Loucy (cell line): ENCODE results near the gene EEFSEC.
A peak's percentile ranks its signal among the peaks of the same experiment; 100 is the strongest.

Experiments
- EZH2phosphoT487 ChIP-seq: fragments of 200-600 bp; IDR thresholded peaks from 2 replicates; pipeline ENCODE4 v1.6.1; 2018; ENCODE audit warnings: antibody characterized with exemption, mild to moderate bottlenecking, moderate library complexity, borderline replicate concordance
- TF ChIP-seq, protein P1 (sequence below): fragments of 200-600 bp; sonication (generic); conservative IDR thresholded peaks from 2 replicates; pipeline ENCODE4 v1.5.1; 2014; ENCODE audit warnings: mild to moderate bottlenecking, antibody characterized with exemption, low read length

DNA sequence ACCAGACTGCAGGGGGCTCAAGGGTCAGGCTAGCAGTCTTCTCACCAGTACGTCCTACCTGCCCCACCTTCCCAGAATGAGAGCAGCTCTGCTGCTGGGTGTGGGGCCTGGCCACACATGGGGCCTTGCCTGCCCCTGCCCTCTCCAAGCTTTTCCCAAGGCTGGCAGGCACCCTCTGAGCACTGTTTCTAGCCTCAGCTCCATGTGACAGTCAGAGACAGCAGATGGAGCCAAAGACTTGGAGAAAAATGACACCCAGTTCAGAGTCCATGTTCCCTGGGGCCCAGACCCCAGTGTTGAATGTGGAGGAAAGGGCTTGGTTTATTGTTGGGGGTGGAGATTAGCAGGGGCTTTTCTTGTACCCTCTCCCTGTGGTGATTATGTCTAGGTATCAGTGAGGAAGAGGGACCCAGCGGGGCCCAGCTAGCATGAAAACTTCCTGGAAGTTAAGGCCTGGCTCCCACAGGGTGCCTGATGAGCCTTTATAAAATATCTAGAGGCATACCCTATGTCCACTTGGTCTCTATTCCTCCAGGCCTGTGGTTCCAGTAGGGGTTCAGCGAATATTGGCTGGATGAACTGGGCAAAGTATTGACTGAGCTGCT is 153.8 kb downstream of the EEFSEC start:
- TF ChIP-seq, protein P1, sequence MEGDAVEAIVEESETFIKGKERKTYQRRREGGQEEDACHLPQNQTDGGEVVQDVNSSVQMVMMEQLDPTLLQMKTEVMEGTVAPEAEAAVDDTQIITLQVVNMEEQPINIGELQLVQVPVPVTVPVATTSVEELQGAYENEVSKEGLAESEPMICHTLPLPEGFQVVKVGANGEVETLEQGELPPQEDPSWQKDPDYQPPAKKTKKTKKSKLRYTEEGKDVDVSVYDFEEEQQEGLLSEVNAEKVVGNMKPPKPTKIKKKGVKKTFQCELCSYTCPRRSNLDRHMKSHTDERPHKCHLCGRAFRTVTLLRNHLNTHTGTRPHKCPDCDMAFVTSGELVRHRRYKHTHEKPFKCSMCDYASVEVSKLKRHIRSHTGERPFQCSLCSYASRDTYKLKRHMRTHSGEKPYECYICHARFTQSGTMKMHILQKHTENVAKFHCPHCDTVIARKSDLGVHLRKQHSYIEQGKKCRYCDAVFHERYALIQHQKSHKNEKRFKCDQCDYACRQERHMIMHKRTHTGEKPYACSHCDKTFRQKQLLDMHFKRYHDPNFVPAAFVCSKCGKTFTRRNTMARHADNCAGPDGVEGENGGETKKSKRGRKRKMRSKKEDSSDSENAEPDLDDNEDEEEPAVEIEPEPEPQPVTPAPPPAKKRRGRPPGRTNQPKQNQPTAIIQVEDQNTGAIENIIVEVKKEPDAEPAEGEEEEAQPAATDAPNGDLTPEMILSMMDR, result peak; percentile 43
- TF ChIP-seq EZH2phosphoT487, result no peak
